HepG2 (cell line): ENCODE results near the gene FCHO1. TPM values are rescaled to one million over a fixed set of nuclear protein-coding genes. Genes with fewer than 3 reads are reported as not detected.

ENCODE experiments used
- AGO1 ChIP-seq: fragments of 200-400 bp; formaldehyde crosslinking; IDR thresholded peaks from 2 replicates; pipeline ENCODE4 v1.6.1; 2017; ENCODE audit warnings: mild to moderate bottlenecking, low read depth, low read length, moderate library complexity; ENCODE audit not compliant: poor library complexity, severe bottlenecking
- ARID5B ChIP-seq: IDR thresholded peaks from 2 replicates; pipeline ENCODE4 v1.4.0; 2020; ENCODE audit warnings: mild to moderate bottlenecking, missing genetic modification reagents
- DZIP1 ChIP-seq: sonication (generic); formaldehyde crosslinking; IDR thresholded peaks from 2 replicates; pipeline ENCODE4 v1.5.0; 2020; ENCODE audit warnings: mild to moderate bottlenecking, missing genetic modification reagents
- GFI1 ChIP-seq: sonication (generic); formaldehyde crosslinking; IDR thresholded peaks from 2 replicates; pipeline ENCODE4 v1.5.0; 2020; ENCODE audit warnings: missing genetic modification reagents, mild to moderate bottlenecking, borderline replicate concordance
- HDAC1 ChIP-seq: sonication (generic); formaldehyde crosslinking; IDR thresholded peaks from 2 replicates; pipeline ENCODE4 v1.5.1; 2020; ENCODE audit warnings: mild to moderate bottlenecking, missing genetic modification reagents
- IRX3 ChIP-seq: sonication (generic); formaldehyde crosslinking; IDR thresholded peaks from 2 replicates; pipeline ENCODE4 v1.8.1; 2023; ENCODE audit warnings: mild to moderate bottlenecking, low read depth, missing genetic modification reagents, borderline replicate concordance
- KDM5A ChIP-seq: fragments of 200-600 bp; sonication (generic); IDR thresholded peaks from 2 replicates; pipeline ENCODE4 v1.7.0; 2018; ENCODE audit warnings: antibody characterized with exemption, mild to moderate bottlenecking, low read length, borderline replicate concordance
- NONO ChIP-seq, 2 experiments: fragments of 450-650 bp in 1 of 2; sonication (generic) in 1 of 2; formaldehyde crosslinking in 1 of 2; IDR thresholded peaks in 1 of 2; conservative IDR thresholded peaks in 1 of 2; 2 replicates each; pipeline versions ENCODE4 v1.6.1 to v1.8.0; 2017 to 2022; ENCODE audit warnings: mild to moderate bottlenecking in 1 of 2, missing genetic modification reagents in 1 of 2, moderate library complexity in 1 of 2
- SCMH1 ChIP-seq: sonication (generic); formaldehyde crosslinking; IDR thresholded peaks from 2 replicates; pipeline ENCODE4 v1.9.0; 2021; ENCODE audit warnings: missing genetic modification reagents, mild to moderate bottlenecking, borderline replicate concordance
- ZNF282 ChIP-seq: fragments of 450-650 bp; IDR thresholded peaks from 2 replicates; pipeline ENCODE4 v1.6.1; 2018; ENCODE audit not compliant: partially characterized antibody
- ZNF382 ChIP-seq: sonication (generic); formaldehyde crosslinking; IDR thresholded peaks from 2 replicates; pipeline ENCODE4 v1.5.0; 2020; ENCODE audit warnings: missing genetic modification reagents, mild to moderate bottlenecking, borderline replicate concordance
- ZNF446 ChIP-seq: sonication (generic); formaldehyde crosslinking; IDR thresholded peaks from 2 replicates; pipeline ENCODE4 v1.5.0; 2020; ENCODE audit warnings: mild to moderate bottlenecking, missing genetic modification reagents
- ZNF709 ChIP-seq: sonication (generic); formaldehyde crosslinking; IDR thresholded peaks from 2 replicates; pipeline ENCODE4 v1.5.0; 2020; ENCODE audit warnings: mild to moderate bottlenecking, missing genetic modification reagents
- polyA plus RNA-seq, 8 experiments: library from polyadenylated mRNA; depleted of rRNA in 3 of 8; stranded (reverse) in 7 of 8; unstranded in 1 of 8; fragments of >200 nt; fragmentation: Illumina TruSeq in 4 of 8; extraction: Trizol in 4 of 8; gene quantifications; 2 replicates each; pipeline versions ENCODE4 v1.2.1 to v1.2.3, GENCODE V29; 2011 to 2016; ENCODE audit warnings: low read depth in 4 of 8, missing spikeins in 1 of 8, mixed read lengths in 1 of 8; ENCODE audit not compliant: insufficient read depth in 1 of 8
- total RNA-seq, 5 experiments: library from RNA; depleted of rRNA; stranded (reverse); fragments of >200 nt; fragmentation: Illumina TruSeq; extraction: Trizol; gene quantifications; 2 replicates each; pipeline ENCODE4 v1.2.3, GENCODE V29; 2016; ENCODE audit warnings: low read depth in 1 of 5
- TF ChIP-seq, protein P1 (sequence below): sonication (generic); formaldehyde crosslinking; IDR thresholded peaks from 2 replicates; pipeline ENCODE4 v1.4.0; 2020; ENCODE audit warnings: missing genetic modification reagents
- TF ChIP-seq, protein P2 (sequence below): sonication (generic); formaldehyde crosslinking; IDR thresholded peaks from 2 replicates; pipeline ENCODE4 v1.8.0; 2022; ENCODE audit warnings: missing genetic modification reagents, mild to moderate bottlenecking, moderate library complexity, borderline replicate concordance

The FCHO1 gene
- total and polyA plus RNA-seq, 2 of the 13 experiments (the other 11 are each of a cell fraction or from before 2014, with no cell fraction given) = 1.3 to 3.1 TPM

DNA sequence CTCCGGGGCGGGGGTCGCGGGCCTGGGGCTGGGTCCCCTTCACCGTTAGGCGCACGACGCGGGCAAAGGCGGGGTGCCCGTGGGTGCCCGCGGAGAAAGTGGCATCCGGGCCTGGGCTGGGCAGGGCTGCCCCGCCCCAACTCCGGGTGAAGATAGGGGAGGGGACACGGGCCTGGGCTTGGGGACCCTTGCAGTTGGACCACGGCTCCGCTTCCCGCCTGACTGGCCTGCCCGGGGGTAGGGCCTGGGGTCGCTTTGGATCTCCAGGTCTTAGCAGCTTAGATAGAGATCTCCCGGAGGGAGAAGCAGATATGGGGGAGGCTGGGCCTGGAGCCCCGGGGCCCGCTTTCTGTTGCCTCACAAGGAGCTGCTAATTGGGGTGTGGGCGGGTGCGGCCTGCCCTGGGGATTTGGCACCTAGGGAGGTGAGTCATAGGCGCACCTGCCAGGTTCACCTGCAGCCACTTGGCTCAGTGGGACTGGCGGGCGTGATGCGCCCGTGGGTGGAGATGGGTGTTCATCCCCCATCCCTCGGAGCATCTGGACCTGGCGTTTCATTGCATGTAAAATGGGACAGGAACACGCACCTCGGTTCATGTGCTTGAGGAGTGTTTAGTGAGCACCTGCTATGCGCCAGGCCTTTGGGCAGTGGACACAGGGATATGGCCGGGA, 31.4 kb upstream of the FCHO1 start (continued):
- TF ChIP-seq AGO1 = no peak
- no peak for TF ChIP-seq GFI1 (CRISPR knock-in tag)
- TF ChIP-seq, protein P1, sequence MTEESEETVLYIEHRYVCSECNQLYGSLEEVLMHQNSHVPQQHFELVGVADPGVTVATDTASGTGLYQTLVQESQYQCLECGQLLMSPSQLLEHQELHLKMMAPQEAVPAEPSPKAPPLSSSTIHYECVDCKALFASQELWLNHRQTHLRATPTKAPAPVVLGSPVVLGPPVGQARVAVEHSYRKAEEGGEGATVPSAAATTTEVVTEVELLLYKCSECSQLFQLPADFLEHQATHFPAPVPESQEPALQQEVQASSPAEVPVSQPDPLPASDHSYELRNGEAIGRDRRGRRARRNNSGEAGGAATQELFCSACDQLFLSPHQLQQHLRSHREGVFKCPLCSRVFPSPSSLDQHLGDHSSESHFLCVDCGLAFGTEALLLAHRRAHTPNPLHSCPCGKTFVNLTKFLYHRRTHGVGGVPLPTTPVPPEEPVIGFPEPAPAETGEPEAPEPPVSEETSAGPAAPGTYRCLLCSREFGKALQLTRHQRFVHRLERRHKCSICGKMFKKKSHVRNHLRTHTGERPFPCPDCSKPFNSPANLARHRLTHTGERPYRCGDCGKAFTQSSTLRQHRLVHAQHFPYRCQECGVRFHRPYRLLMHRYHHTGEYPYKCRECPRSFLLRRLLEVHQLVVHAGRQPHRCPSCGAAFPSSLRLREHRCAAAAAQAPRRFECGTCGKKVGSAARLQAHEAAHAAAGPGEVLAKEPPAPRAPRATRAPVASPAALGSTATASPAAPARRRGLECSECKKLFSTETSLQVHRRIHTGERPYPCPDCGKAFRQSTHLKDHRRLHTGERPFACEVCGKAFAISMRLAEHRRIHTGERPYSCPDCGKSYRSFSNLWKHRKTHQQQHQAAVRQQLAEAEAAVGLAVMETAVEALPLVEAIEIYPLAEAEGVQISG (CRISPR knock-in tag) = no peak
- no peak for TF ChIP-seq IRX3
- no peak for TF ChIP-seq ZNF382
- TF ChIP-seq KDM5A = 0 out of 2 replicates have a peak, but pooled peaks have one; percentile 12
- TF ChIP-seq, protein P2, sequence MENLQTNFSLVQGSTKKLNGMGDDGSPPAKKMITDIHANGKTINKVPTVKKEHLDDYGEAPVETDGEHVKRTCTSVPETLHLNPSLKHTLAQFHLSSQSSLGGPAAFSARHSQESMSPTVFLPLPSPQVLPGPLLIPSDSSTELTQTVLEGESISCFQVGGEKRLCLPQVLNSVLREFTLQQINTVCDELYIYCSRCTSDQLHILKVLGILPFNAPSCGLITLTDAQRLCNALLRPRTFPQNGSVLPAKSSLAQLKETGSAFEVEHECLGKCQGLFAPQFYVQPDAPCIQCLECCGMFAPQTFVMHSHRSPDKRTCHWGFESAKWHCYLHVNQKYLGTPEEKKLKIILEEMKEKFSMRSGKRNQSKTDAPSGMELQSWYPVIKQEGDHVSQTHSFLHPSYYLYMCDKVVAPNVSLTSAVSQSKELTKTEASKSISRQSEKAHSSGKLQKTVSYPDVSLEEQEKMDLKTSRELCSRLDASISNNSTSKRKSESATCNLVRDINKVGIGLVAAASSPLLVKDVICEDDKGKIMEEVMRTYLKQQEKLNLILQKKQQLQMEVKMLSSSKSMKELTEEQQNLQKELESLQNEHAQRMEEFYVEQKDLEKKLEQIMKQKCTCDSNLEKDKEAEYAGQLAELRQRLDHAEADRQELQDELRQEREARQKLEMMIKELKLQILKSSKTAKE (CRISPR knock-in tag) = no peak
- TF ChIP-seq ZNF282 = no peak
- no peak for TF ChIP-seq ZNF709 (CRISPR knock-in tag)
- TF ChIP-seq HDAC1 (CRISPR knock-in tag) = no peak
- TF ChIP-seq NONO (IDR thresholded peaks at IDR 0.05) = no peak
- TF ChIP-seq NONO (CRISPR knock-in tag; conservative IDR thresholded peaks at IDR 0.05) = no peak
- TF ChIP-seq SCMH1 (CRISPR knock-in tag) = no peak
- no peak for TF ChIP-seq ARID5B
- 0 out of 2 replicates have a peak, but pooled peaks have one; percentile 5 for TF ChIP-seq ZNF446 (CRISPR knock-in tag)
- 0 out of 2 replicates have a peak, but pooled peaks have one; percentile 45 for TF ChIP-seq DZIP1 (CRISPR knock-in tag)
